T-helper 1 cell treated with Interleukin-12 subunit alpha and Interleukin-12 subunit beta and Interleukin-4 antibody, amounts not matched to agents 30 μg/mL and 1 μg/mL, for 36 hours (primary cell): Measurements from ENCODE around the gene ATG13.

Experiments used
- H3K27ac Mint-ChIP-seq: one replicate; pipeline ENCODE4 v1.8.0; 2021; ENCODE audit warnings: mild to moderate bottlenecking, mixed read lengths
- H3K27me3 Mint-ChIP-seq: one replicate; pipeline ENCODE4 v1.8.0; 2021; ENCODE audit warnings: low read depth, mixed read lengths
- H3K36me3 Mint-ChIP-seq: one replicate; pipeline ENCODE4 v1.8.0; 2021; ENCODE audit warnings: low read depth, mixed read lengths
- H3K4me1 Mint-ChIP-seq: one replicate; pipeline ENCODE4 v1.8.0; 2021; ENCODE audit warnings: low read depth, mixed read lengths
- H3K4me3 Mint-ChIP-seq: one replicate; pipeline ENCODE4 v1.8.0; 2021; ENCODE audit warnings: mild to moderate bottlenecking, moderate library complexity, mixed read lengths
- H3K9me3 Mint-ChIP-seq: one replicate; pipeline ENCODE4 v1.8.0; 2021; ENCODE audit warnings: mixed read lengths

ATG13 gene

DNA sequence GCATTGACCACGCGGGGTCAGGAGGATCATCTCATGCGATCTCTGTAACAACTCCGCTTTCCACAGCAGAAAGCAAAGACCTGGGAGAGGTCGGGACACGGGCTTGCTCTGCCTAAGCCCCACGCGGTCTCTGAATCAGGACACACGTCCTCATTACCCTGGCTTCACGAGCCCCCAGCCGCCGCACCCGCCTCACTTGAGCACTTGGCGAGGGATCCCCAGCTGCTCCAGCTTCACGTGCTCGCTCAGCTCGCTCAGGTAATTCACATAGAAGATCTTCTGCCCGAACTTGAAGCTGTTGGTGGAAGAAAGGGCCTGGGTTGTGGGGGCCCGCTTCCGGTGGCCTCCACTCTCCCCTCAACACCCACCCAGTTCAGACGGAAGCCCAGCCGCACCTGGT lies 63.5 kb downstream of the ATG13 start:
- no peaks in the 10 kb centered on the region for H3K27me3 Mint-ChIP-seq
- H3K9me3 Mint-ChIP-seq = no peaks in the 10 kb centered on the region
- peaks cover 23% of the 10 kb centered on the region for H3K36me3 Mint-ChIP-seq
- no peak overlapping the region for H3K27ac Mint-ChIP-seq
- no peak overlapping the region for H3K4me3 Mint-ChIP-seq
- H3K4me1 Mint-ChIP-seq = peaks cover 6% of the 10 kb centered on the region

- H3K27ac Mint-ChIP-seq = no peak overlapping the region
- no peak overlapping the region for H3K4me3 Mint-ChIP-seq
- no peaks in the 10 kb centered on the region for H3K27me3 Mint-ChIP-seq
- H3K36me3 Mint-ChIP-seq = peaks cover 21% of the 10 kb centered on the region
- peaks cover 5% of the 10 kb centered on the region for H3K4me1 Mint-ChIP-seq
- H3K9me3 Mint-ChIP-seq = no peaks in the 10 kb centered on the region
These were observed 64.5 kb downstream of the ATG13 start for GRCh38 chr11:46681814-46682213.

- Mint-ChIP-seq H3K4me1 (peaks cover 2% of the 10 kb centered on the region), H3K36me3 (peaks cover 20% of the 10 kb centered on the region), H3K27me3 (no peaks in the 10 kb centered on the region), H3K27ac (no peak overlapping the region), H3K9me3 (no peaks in the 10 kb centered on the region), H3K4me3 (no peak overlapping the region)
These were observed 65.7 kb downstream of the ATG13 start for GRCh38 chr11:46682773-46683752.

DNA sequence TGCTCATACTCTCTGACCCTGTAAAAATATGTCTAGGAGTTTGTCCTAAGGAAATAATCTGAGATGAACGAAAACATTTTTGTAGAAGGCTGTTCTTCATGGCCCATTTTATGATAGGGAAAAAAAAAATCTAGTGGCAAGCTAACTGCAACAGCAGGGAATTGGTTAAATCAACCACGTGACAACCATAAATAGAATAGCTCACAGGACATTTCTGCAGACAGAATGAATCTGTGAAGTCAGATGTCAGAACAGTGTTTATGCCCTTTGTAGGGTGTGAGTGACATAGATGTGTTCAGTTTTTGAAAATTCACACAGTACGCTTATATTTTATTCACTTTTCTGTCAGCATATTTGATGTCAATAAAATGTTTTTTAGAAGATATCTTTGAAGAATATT lies 67.0 kb downstream of the ATG13 start:
- H3K36me3 Mint-ChIP-seq = peaks cover 17% of the 10 kb centered on the region
- no peak overlapping the region for H3K4me3 Mint-ChIP-seq
- H3K4me1 Mint-ChIP-seq = peaks cover 2% of the 10 kb centered on the region
- H3K27me3 Mint-ChIP-seq = no peaks in the 10 kb centered on the region
- no peak overlapping the region for H3K27ac Mint-ChIP-seq
- H3K9me3 Mint-ChIP-seq = no peaks in the 10 kb centered on the region

- peaks cover 18% of the 10 kb centered on the region for H3K36me3 Mint-ChIP-seq
- H3K4me1 Mint-ChIP-seq = peaks cover 3% of the 10 kb centered on the region
- H3K9me3 Mint-ChIP-seq = no peaks in the 10 kb centered on the region
- no peak overlapping the region for H3K4me3 Mint-ChIP-seq
- no peaks in the 10 kb centered on the region for H3K27me3 Mint-ChIP-seq
- no peak overlapping the region for H3K27ac Mint-ChIP-seq
These were observed 69.8 kb downstream of the ATG13 start for GRCh38 chr11:46686886-46687795.

GRCh38 chr11:46690702-46691101 lies 73.3 kb downstream of the ATG13 start:
- peaks cover 24% of the 10 kb centered on the region for H3K36me3 Mint-ChIP-seq
- H3K27ac Mint-ChIP-seq = peak overlapping the region; percentile 18
- H3K27me3 Mint-ChIP-seq = no peaks in the 10 kb centered on the region
- peaks cover 2% of the 10 kb centered on the region for H3K4me1 Mint-ChIP-seq
- H3K4me3 Mint-ChIP-seq = no peak overlapping the region
- H3K9me3 Mint-ChIP-seq = no peaks in the 10 kb centered on the region

GRCh38 chr11:46692450-46692849 lies 75.1 kb downstream of the ATG13 start:
- H3K4me1 Mint-ChIP-seq = peaks cover 2% of the 10 kb centered on the region
- no peaks in the 10 kb centered on the region for H3K9me3 Mint-ChIP-seq
- H3K36me3 Mint-ChIP-seq = peaks cover 21% of the 10 kb centered on the region
- no peak overlapping the region for H3K27ac Mint-ChIP-seq
- H3K27me3 Mint-ChIP-seq = no peaks in the 10 kb centered on the region
- H3K4me3 Mint-ChIP-seq = no peak overlapping the region

DNA sequence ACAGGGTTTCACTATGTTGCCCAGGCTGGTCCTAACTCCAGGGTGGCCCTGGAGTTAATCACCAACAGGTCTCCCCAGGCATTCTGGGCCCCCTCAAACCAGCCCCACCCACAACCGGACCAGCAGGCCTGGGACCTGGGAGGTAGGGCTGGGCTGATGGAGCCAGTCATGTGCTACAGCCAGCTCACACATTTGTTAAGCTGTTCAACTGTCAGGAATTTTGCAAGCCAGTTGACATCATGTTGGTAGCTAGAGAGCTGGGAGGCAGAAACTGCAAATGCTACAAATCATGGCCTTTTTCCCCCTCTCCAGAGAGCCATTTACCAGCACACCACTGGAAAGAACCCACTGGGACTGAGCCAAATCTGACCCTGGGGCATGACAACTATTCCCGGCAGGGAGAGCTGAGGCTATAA lies 76.3 kb downstream of the ATG13 start:
- H3K27me3 Mint-ChIP-seq = no peaks in the 10 kb centered on the region
- H3K36me3 Mint-ChIP-seq = peaks cover 17% of the 10 kb centered on the region
- H3K27ac Mint-ChIP-seq = no peak overlapping the region
- no peaks in the 10 kb centered on the region for H3K9me3 Mint-ChIP-seq
- H3K4me1 Mint-ChIP-seq = peaks cover 9% of the 10 kb centered on the region
- H3K4me3 Mint-ChIP-seq = no peak overlapping the region

DNA sequence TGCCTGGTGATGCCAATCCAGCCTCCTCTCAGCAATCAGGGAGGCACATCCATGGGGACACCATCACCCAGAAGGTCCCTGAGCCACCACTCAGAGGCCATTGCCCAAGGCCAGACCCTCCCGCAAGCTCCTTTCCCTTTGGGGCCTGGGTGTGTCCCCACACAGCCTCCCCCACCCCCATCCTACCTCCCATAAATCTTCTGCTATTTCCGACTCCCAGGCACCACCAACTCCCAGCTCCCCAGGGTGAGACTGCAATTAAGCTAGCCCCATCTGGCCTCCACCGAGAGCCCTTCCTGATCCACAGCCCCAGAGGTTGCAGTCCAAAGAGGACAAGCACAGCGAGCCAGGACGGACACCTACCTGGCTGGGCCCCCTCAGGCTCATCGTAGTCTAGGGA lies 76.7 kb downstream of the ATG13 start:
- no peak overlapping the region for H3K27ac Mint-ChIP-seq

DNA sequence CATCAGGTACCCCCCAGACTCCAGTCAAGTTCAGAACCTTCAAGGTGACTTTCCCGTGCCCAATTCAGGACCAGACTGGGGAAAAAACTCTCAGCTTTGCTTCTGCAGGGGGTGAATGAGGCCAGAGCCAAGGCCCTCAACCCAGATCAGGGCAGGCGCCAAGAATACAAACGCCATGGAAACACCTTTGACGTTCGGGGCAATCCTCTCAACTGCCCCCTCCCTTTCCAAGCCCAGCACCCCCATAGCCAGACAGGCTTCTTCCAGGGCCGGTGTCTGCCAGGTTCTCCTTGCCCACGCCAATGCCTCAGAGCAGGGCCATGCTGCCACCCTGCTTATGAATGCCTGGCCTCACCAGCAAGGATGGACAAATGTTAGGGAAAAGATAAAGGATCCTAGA lies 77.3 kb downstream of the ATG13 start:
- Mint-ChIP-seq H3K4me1 (peaks cover 10% of the 10 kb centered on the region), H3K36me3 (peaks cover 16% of the 10 kb centered on the region), H3K9me3 (no peaks in the 10 kb centered on the region), H3K27ac (no peak overlapping the region), H3K4me3 (no peak overlapping the region), H3K27me3 (no peaks in the 10 kb centered on the region)

More for the DNA sequence above, 76.7 kb downstream of the ATG13 start:
- Mint-ChIP-seq H3K4me3 (no peak overlapping the region), H3K36me3 (peaks cover 18% of the 10 kb centered on the region), H3K4me1 (peaks cover 10% of the 10 kb centered on the region), H3K27me3 (no peaks in the 10 kb centered on the region), H3K9me3 (no peaks in the 10 kb centered on the region)

DNA sequence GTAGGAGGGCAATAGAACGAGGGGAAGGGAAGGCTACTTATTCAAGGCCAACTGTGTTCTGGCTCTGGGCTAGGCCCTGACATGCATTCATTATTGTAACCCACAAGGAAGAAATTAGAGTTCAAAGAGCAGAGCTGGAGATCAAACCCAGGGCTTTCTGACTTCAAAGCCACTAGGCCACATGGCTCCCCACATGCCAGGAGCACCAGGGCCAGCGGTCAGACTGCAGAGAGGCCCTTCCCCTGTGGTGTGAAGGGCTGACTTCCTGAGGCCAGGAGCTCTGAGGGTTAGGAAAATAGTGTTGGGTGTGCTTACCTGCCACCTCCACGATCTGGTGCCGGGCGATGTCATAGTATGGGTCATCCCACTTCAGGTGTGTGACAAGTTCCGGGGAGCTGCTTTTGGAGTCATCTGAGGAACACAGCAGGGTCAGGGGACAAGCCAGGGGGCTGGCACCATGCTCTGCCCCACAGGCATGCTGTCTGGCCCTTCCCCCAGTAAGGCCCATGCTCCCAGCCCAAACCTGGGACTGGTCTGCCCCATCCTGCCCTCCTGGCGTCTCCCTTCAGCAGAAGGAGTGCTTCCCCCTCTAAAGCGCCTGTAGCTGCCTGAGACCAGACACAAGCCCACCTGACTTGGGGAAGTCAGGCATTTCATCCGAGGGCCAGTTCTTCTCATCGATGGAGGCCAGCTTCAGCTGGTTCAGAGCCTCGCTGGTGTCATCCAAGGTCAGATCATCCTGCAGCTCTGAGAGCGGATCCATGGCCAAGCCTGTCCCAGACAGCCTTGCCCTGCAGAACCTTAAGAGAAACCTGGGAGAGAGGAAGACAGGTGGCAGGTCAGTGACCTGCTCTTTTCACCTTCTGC lies 78.2 kb downstream of the ATG13 start:
- H3K4me1 Mint-ChIP-seq = peaks cover 11% of the 10 kb centered on the region
- H3K27me3 Mint-ChIP-seq = no peaks in the 10 kb centered on the region
- no peaks in the 10 kb centered on the region for H3K9me3 Mint-ChIP-seq
- H3K27ac Mint-ChIP-seq = no peak overlapping the region
- H3K36me3 Mint-ChIP-seq = peaks cover 20% of the 10 kb centered on the region
- no peak overlapping the region for H3K4me3 Mint-ChIP-seq

DNA sequence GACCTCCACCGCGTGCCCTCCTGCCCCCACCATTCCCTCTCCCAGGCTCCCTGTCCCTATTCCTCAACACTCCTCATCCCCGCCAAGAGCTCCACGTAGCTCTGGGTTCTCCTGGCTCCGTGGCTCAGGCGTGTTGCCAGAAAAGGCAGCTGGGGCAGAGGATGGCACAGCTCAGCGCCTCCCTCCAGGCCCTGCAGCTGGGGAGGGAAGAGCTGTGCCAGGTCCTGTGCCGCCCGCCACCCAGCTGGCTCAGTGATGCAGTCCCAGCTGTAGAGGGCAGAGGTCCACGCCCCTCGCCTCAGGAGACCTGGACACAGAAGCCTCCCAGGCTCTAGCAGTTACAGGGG lies 78.8 kb downstream of the ATG13 start:
- H3K4me3 Mint-ChIP-seq = no peak overlapping the region
- peaks cover 20% of the 10 kb centered on the region for H3K36me3 Mint-ChIP-seq
- H3K27ac Mint-ChIP-seq = no peak overlapping the region
- H3K27me3 Mint-ChIP-seq = no peaks in the 10 kb centered on the region
- H3K4me1 Mint-ChIP-seq = peaks cover 13% of the 10 kb centered on the region
- no peaks in the 10 kb centered on the region for H3K9me3 Mint-ChIP-seq

- no peak overlapping the region for H3K4me3 Mint-ChIP-seq
- H3K27me3 Mint-ChIP-seq = no peaks in the 10 kb centered on the region
- no peak overlapping the region for H3K27ac Mint-ChIP-seq
- H3K4me1 Mint-ChIP-seq = peaks cover 19% of the 10 kb centered on the region
- peaks cover 24% of the 10 kb centered on the region for H3K36me3 Mint-ChIP-seq
- H3K9me3 Mint-ChIP-seq = no peaks in the 10 kb centered on the region
These were observed 80.0 kb downstream of the ATG13 start for GRCh38 chr11:46697303-46697702.

DNA sequence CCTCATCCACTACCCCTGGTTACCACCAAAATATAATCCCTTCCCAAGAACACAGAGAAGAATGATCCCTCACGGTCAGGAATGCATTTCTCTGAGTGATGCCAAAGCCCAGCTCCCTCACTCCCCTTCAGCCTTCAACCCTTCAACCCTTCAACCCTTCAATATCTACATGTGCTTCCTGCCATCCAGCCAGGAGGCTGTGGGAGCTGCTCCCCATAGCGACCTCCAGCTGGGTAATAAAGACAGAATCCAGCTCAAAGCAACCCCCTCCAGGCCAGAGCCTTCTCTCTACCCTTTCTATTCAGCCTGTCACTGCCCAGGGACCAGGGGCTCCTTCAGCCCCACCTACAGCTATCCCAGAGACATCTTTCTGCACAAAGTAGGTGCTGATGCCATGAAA lies 80.4 kb downstream of the ATG13 start:
- no peaks in the 10 kb centered on the region for H3K27me3 Mint-ChIP-seq
- peaks cover 24% of the 10 kb centered on the region for H3K36me3 Mint-ChIP-seq
- no peak overlapping the region for H3K4me3 Mint-ChIP-seq

More for the DNA sequence above, 80.4 kb downstream of the ATG13 start:
- H3K4me1 Mint-ChIP-seq = peaks cover 24% of the 10 kb centered on the region
- peak overlapping the region; percentile 57 for H3K27ac Mint-ChIP-seq
- no peaks in the 10 kb centered on the region for H3K9me3 Mint-ChIP-seq
